Measurements from ENCODE around the gene TCP1. TPM values are rescaled to one million over a fixed set of nuclear protein-coding genes. Genes with fewer than 3 reads are reported as not detected.

TCP1 gene
- total and polyA plus RNA-seq, 2 of the 13 experiments (the other 11 are each of a cell fraction or from before 2014, with no cell fraction given) = 116 to 553 TPM

GRCh38 chr6:159790149-159790955, 950 bp upstream of the TCP1 start, which contains the start of gene MRPL18 (continued):
- TF ChIP-seq, protein P1, sequence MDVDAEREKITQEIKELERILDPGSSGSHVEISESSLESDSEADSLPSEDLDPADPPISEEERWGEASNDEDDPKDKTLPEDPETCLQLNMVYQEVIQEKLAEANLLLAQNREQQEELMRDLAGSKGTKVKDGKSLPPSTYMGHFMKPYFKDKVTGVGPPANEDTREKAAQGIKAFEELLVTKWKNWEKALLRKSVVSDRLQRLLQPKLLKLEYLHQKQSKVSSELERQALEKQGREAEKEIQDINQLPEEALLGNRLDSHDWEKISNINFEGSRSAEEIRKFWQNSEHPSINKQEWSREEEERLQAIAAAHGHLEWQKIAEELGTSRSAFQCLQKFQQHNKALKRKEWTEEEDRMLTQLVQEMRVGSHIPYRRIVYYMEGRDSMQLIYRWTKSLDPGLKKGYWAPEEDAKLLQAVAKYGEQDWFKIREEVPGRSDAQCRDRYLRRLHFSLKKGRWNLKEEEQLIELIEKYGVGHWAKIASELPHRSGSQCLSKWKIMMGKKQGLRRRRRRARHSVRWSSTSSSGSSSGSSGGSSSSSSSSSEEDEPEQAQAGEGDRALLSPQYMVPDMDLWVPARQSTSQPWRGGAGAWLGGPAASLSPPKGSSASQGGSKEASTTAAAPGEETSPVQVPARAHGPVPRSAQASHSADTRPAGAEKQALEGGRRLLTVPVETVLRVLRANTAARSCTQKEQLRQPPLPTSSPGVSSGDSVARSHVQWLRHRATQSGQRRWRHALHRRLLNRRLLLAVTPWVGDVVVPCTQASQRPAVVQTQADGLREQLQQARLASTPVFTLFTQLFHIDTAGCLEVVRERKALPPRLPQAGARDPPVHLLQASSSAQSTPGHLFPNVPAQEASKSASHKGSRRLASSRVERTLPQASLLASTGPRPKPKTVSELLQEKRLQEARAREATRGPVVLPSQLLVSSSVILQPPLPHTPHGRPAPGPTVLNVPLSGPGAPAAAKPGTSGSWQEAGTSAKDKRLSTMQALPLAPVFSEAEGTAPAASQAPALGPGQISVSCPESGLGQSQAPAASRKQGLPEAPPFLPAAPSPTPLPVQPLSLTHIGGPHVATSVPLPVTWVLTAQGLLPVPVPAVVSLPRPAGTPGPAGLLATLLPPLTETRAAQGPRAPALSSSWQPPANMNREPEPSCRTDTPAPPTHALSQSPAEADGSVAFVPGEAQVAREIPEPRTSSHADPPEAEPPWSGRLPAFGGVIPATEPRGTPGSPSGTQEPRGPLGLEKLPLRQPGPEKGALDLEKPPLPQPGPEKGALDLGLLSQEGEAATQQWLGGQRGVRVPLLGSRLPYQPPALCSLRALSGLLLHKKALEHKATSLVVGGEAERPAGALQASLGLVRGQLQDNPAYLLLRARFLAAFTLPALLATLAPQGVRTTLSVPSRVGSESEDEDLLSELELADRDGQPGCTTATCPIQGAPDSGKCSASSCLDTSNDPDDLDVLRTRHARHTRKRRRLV (CRISPR knock-in tag; IDR thresholded peaks at IDR 0.05) = no peak
- TF ChIP-seq MAX (IDR thresholded peaks at IDR 0.05) (no peak), HNF4G (IDR thresholded peaks at IDR 0.05; ENCODE audit: borderline replicate concordance, low read depth, low read length) (0 out of 2 replicates have a peak, but pooled peaks have one; percentile 3), HNF4G (CRISPR knock-in tag; IDR thresholded peaks at IDR 0.05; ENCODE audit: borderline replicate concordance, low read depth) (no peak), ZNF18 (CRISPR knock-in tag; IDR thresholded peaks at IDR 0.05; ENCODE audit: insufficient replicate concordance) (peak; percentile 72)
- TF ChIP-seq, protein P2, sequence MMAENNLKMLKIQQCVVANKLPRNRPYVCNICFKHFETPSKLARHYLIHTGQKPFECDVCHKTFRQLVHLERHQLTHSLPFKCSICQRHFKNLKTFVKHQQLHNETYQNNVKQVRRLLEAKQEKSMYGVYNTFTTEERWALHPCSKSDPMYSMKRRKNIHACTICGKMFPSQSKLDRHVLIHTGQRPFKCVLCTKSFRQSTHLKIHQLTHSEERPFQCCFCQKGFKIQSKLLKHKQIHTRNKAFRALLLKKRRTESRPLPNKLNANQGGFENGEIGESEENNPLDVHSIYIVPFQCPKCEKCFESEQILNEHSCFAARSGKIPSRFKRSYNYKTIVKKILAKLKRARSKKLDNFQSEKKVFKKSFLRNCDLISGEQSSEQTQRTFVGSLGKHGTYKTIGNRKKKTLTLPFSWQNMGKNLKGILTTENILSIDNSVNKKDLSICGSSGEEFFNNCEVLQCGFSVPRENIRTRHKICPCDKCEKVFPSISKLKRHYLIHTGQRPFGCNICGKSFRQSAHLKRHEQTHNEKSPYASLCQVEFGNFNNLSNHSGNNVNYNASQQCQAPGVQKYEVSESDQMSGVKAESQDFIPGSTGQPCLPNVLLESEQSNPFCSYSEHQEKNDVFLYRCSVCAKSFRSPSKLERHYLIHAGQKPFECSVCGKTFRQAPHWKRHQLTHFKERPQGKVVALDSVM (CRISPR knock-in tag; IDR thresholded peaks at IDR 0.05) = no peak
- TF ChIP-seq, protein P3, sequence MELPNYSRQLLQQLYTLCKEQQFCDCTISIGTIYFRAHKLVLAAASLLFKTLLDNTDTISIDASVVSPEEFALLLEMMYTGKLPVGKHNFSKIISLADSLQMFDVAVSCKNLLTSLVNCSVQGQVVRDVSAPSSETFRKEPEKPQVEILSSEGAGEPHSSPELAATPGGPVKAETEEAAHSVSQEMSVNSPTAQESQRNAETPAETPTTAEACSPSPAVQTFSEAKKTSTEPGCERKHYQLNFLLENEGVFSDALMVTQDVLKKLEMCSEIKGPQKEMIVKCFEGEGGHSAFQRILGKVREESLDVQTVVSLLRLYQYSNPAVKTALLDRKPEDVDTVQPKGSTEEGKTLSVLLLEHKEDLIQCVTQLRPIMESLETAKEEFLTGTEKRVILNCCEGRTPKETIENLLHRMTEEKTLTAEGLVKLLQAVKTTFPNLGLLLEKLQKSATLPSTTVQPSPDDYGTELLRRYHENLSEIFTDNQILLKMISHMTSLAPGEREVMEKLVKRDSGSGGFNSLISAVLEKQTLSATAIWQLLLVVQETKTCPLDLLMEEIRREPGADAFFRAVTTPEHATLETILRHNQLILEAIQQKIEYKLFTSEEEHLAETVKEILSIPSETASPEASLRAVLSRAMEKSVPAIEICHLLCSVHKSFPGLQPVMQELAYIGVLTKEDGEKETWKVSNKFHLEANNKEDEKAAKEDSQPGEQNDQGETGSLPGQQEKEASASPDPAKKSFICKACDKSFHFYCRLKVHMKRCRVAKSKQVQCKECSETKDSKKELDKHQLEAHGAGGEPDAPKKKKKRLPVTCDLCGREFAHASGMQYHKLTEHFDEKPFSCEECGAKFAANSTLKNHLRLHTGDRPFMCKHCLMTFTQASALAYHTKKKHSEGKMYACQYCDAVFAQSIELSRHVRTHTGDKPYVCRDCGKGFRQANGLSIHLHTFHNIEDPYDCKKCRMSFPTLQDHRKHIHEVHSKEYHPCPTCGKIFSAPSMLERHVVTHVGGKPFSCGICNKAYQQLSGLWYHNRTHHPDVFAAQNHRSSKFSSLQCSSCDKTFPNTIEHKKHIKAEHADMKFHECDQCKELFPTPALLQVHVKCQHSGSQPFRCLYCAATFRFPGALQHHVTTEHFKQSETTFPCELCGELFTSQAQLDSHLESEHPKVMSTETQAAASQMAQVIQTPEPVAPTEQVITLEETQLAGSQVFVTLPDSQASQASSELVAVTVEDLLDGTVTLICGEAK (IDR thresholded peaks at IDR 0.05) = no peak
- TF ChIP-seq, protein P3 (CRISPR knock-in tag; IDR thresholded peaks at IDR 0.05) = 0 out of 2 replicates have a peak, but pooled peaks have one; percentile 14

Data from HepG2 (cell line).